HG03354 (cell line): ENCODE data around the gene FMNL3.
"Not testable (repeated sequence)": the region's sequence is repeated elsewhere in the genome, so short reads cannot be mapped to it uniquely, and the experiment has no call there.

ENCODE experiments used
- ATAC-seq: cut with Tn5 transposase; IDR thresholded peaks from one replicate; pipeline ENCODE4 v1.9.1; 2021; ENCODE audit warnings: mild to moderate bottlenecking; ENCODE audit not compliant: unreplicated experiment, poor library complexity, severe bottlenecking

Gene FMNL3

GRCh38 chr12:49619286-49619685 lies 87.9 kb downstream of the FMNL3 start:
- ATAC-seq = no peak

- ATAC-seq = no peak
Measured at GRCh38 chr12:49618576-49618975, 88.6 kb downstream of the FMNL3 start.

GRCh38 chr12:49616533-49617219 lies 90.5 kb downstream of the FMNL3 start:
- ATAC-seq = no peak

- ATAC-seq = no peak
Measured at GRCh38 chr12:49615725-49616124, 91.5 kb downstream of the FMNL3 start.

GRCh38 chr12:49612210-49612609 lies 95.0 kb downstream of the FMNL3 start:
- no peak for ATAC-seq

- not testable (repeated sequence) for ATAC-seq
Measured at GRCh38 chr12:49610785-49611184, 96.4 kb downstream of the FMNL3 start.

GRCh38 chr12:49609875-49610154 lies 97.4 kb downstream of the FMNL3 start:
- ATAC-seq = no peak

GRCh38 chr12:49609059-49609874 lies 97.9 kb downstream of the FMNL3 start:
- no peak for ATAC-seq

- ATAC-seq = not testable (repeated sequence)
Measured at GRCh38 chr12:49605539-49605938, 101.7 kb downstream of the FMNL3 start, which contains the start of gene FAM186B. FAM186B (minus strand) TSS chr12:49605639; CDS start chr12:49605477, 162 bp downstream.

GRCh38 chr12:49604856-49605255 lies 102.3 kb downstream of the FMNL3 start:
- ATAC-seq = no peak

- no peak for ATAC-seq
Measured at GRCh38 chr12:49603721-49604120, 103.5 kb downstream of the FMNL3 start.

- no peak for ATAC-seq
Measured at GRCh38 chr12:49599961-49600360, 107.2 kb downstream of the FMNL3 start.

GRCh38 chr12:49598527-49598926 lies 108.7 kb downstream of the FMNL3 start:
- ATAC-seq = no peak

GRCh38 chr12:49588721-49589516 lies 118.3 kb downstream of the FMNL3 start:
- no peak for ATAC-seq

- ATAC-seq = no peak
Measured at GRCh38 chr12:49588281-49588680, 118.9 kb downstream of the FMNL3 start.

- no peak for ATAC-seq
Measured at GRCh38 chr12:49587174-49587908, 119.9 kb downstream of the FMNL3 start.
